GM23338 (cell line): ENCODE measurements around the gene CTU1.

Experiments
- CREB1 ChIP-seq: fragments of 250-450 bp; sonication (Bioruptor Pico); IDR thresholded peaks from 2 replicates; pipeline ENCODE4 v1.5.0; 2020; ENCODE audit warnings: low read depth, mild to moderate bottlenecking, moderate library complexity
- CTCF ChIP-seq, 2 experiments: fragments of 200-600 bp in 1 of 2; sonication (generic) in 1 of 2; conservative IDR thresholded peaks; 2 replicates each; pipeline versions ENCODE4 v1.5.1 to v1.6.1; 2016 to 2017; ENCODE audit warnings: antibody characterized with exemption in 2 of 2, low read depth in 2 of 2, mild to moderate bottlenecking in 2 of 2, moderate library complexity in 1 of 2
- ETS1 ChIP-seq: IDR thresholded peaks from 2 replicates; pipeline ENCODE4 v1.6.1; 2016; ENCODE audit warnings: antibody characterized with exemption
- EZH2 ChIP-seq: fragments of 200-600 bp; sonication (generic); IDR thresholded peaks from one replicate; pipeline ENCODE4 v1.8.0; 2017; ENCODE audit warnings: antibody characterized with exemption, mild to moderate bottlenecking, low read depth; ENCODE audit not compliant: unreplicated experiment
- EZH2phosphoT487 ChIP-seq: fragments of 200-600 bp; sonication (generic); IDR thresholded peaks from one replicate; pipeline ENCODE4 v1.8.1; 2018; ENCODE audit warnings: antibody characterized with exemption; ENCODE audit not compliant: unreplicated experiment
- JUNB ChIP-seq: IDR thresholded peaks from one replicate; pipeline ENCODE4 v1.6.1; 2016; ENCODE audit warnings: antibody characterized with exemption; ENCODE audit not compliant: unreplicated experiment
- NANOG ChIP-seq: IDR thresholded peaks from 2 replicates; pipeline ENCODE4 v1.6.1; 2016; ENCODE audit warnings: antibody characterized with exemption, borderline replicate concordance
- POLR2AphosphoS5 ChIP-seq: IDR thresholded peaks from 2 replicates; pipeline ENCODE4 v1.6.1; 2016; ENCODE audit warnings: antibody characterized with exemption, low read depth
- REST ChIP-seq: IDR thresholded peaks from one replicate; pipeline ENCODE4 v1.6.1; 2018; ENCODE audit warnings: antibody characterized with exemption; ENCODE audit not compliant: unreplicated experiment
- STAT1 ChIP-seq: IDR thresholded peaks from one replicate; pipeline ENCODE4 v1.6.1; 2016; ENCODE audit warnings: antibody characterized with exemption; ENCODE audit not compliant: unreplicated experiment
- ZNF114 ChIP-seq: fragments of 250-450 bp; sonication (Bioruptor Pico); IDR thresholded peaks from 2 replicates; pipeline ENCODE4 v1.5.0; 2020; ENCODE audit warnings: mild to moderate bottlenecking, moderate library complexity
- ZNF331 ChIP-seq: fragments of 250-450 bp; sonication (Bioruptor Pico); IDR thresholded peaks from 2 replicates; pipeline ENCODE4 v1.5.0; 2020; ENCODE audit warnings: low read depth, mild to moderate bottlenecking, moderate library complexity

- TF ChIP-seq EZH2 = no peak
- TF ChIP-seq EZH2phosphoT487 = no peak
- TF ChIP-seq CTCF (conservative IDR thresholded peaks at IDR 0.05; ENCODE audit: low read depth in 2 of 2) = no peak
- TF ChIP-seq POLR2AphosphoS5 = no peak
- no peak for TF ChIP-seq REST
- TF ChIP-seq ETS1 = no peak
- TF ChIP-seq JUNB = no peak
- TF ChIP-seq CREB1 (CRISPR knock-in tag) = no peak
- no peak for TF ChIP-seq ZNF331 (CRISPR knock-in tag)
- TF ChIP-seq NANOG = no peak
- TF ChIP-seq STAT1 = no peak
- TF ChIP-seq ZNF114 (CRISPR knock-in tag) = no peak
These were observed 29.5 kb downstream of the CTU1 start for GRCh38 chr19:51078731-51079130.
